HepG2 (cell line): Measurements from ENCODE around the gene DBNDD2. TPM values are rescaled to one million over a fixed set of nuclear protein-coding genes. Genes with fewer than 3 reads are reported as not detected.

ENCODE experiments used
- AKNA ChIP-seq: sonication (generic); formaldehyde crosslinking; IDR thresholded peaks from 2 replicates; pipeline ENCODE4 v1.4.0; 2020; ENCODE audit warnings: missing genetic modification reagents, borderline replicate concordance
- ARHGAP35 ChIP-seq: sonication (generic); formaldehyde crosslinking; IDR thresholded peaks from 2 replicates; pipeline ENCODE4 v1.9.0; 2022; ENCODE audit warnings: mild to moderate bottlenecking, inconsistent platforms, moderate library complexity, missing genetic modification reagents, borderline replicate concordance
- ARNT ChIP-seq: fragments of 450-650 bp; IDR thresholded peaks from 2 replicates; pipeline ENCODE4 v1.6.1; 2017
- HDAC2 ChIP-seq: sonication (generic); formaldehyde crosslinking; IDR thresholded peaks from 2 replicates; pipeline ENCODE4 v1.4.0; 2020; ENCODE audit warnings: missing genetic modification reagents
- HNRNPH1 ChIP-seq: fragments of 200-400 bp; formaldehyde crosslinking; optimal IDR thresholded peaks from 2 replicates; pipeline ENCODE3; 2017; ENCODE audit warnings: mild to moderate bottlenecking, low read depth, low read length
- NCOA1 ChIP-seq: sonication (generic); formaldehyde crosslinking; IDR thresholded peaks from 2 replicates; pipeline ENCODE4 v1.9.0; 2021; ENCODE audit warnings: missing genetic modification reagents
- PHB2 ChIP-seq: fragments of 450-650 bp; IDR thresholded peaks from 2 replicates; pipeline ENCODE4 v1.6.1; 2018; ENCODE audit not compliant: partially characterized antibody
- RBM22 ChIP-seq: fragments of 200-400 bp; formaldehyde crosslinking; optimal IDR thresholded peaks from 2 replicates; pipeline ENCODE3; 2017; ENCODE audit warnings: mild to moderate bottlenecking, low read length, moderate library complexity
- TCF7 ChIP-seq: sonication (generic); IDR thresholded peaks from 2 replicates; pipeline ENCODE4 v1.6.1; 2016; ENCODE audit warnings: antibody characterized with exemption, low read depth
- ZHX1 ChIP-seq: sonication (generic); formaldehyde crosslinking; IDR thresholded peaks from 2 replicates; pipeline ENCODE4 v1.8.1; 2022; ENCODE audit warnings: low read depth, mild to moderate bottlenecking, missing genetic modification reagents
- ZNF333 ChIP-seq: sonication (generic); formaldehyde crosslinking; IDR thresholded peaks from 2 replicates; pipeline ENCODE4 v1.4.0; 2020; ENCODE audit warnings: mild to moderate bottlenecking, missing genetic modification reagents, borderline replicate concordance
- ZNF468 ChIP-seq: sonication (generic); formaldehyde crosslinking; IDR thresholded peaks from 2 replicates; pipeline ENCODE4 v1.8.0; 2022; ENCODE audit warnings: mild to moderate bottlenecking, moderate library complexity, missing genetic modification reagents
- ZNF605 ChIP-seq: sonication (generic); formaldehyde crosslinking; IDR thresholded peaks from 2 replicates; pipeline ENCODE4 v1.8.0; 2022; ENCODE audit warnings: mild to moderate bottlenecking, missing genetic modification reagents
- ZNF781 ChIP-seq: sonication (generic); formaldehyde crosslinking; IDR thresholded peaks from 2 replicates; pipeline ENCODE4 v1.5.1; 2020; ENCODE audit warnings: borderline replicate concordance, mild to moderate bottlenecking, missing genetic modification reagents; ENCODE audit errors: not compliant biosample characterization
- ZSCAN9 ChIP-seq: IDR thresholded peaks from 2 replicates; pipeline ENCODE4 v1.6.1; 2016; ENCODE audit warnings: borderline replicate concordance
- polyA plus RNA-seq, 8 experiments: library from polyadenylated mRNA; depleted of rRNA in 3 of 8; stranded (reverse) in 7 of 8; unstranded in 1 of 8; fragments of >200 nt; fragmentation: Illumina TruSeq in 4 of 8; extraction: Trizol in 4 of 8; gene quantifications; 2 replicates each; pipeline versions ENCODE4 v1.2.1 to v1.2.3, GENCODE V29; 2011 to 2016; ENCODE audit warnings: low read depth in 4 of 8, missing spikeins in 1 of 8, mixed read lengths in 1 of 8; ENCODE audit not compliant: insufficient read depth in 1 of 8
- total RNA-seq, 5 experiments: library from RNA; depleted of rRNA; stranded (reverse); fragments of >200 nt; fragmentation: Illumina TruSeq; extraction: Trizol; gene quantifications; 2 replicates each; pipeline ENCODE4 v1.2.3, GENCODE V29; 2016; ENCODE audit warnings: low read depth in 1 of 5
- TF ChIP-seq, protein P1 (sequence below): IDR thresholded peaks from 2 replicates; pipeline ENCODE4 v1.6.1; 2012; ENCODE audit warnings: inconsistent platforms
- TF ChIP-seq, protein P2 (sequence below): sonication (generic); formaldehyde crosslinking; IDR thresholded peaks from 2 replicates; pipeline ENCODE4 v1.8.1; 2022; ENCODE audit warnings: mild to moderate bottlenecking, missing genetic modification reagents
- TF ChIP-seq, protein P3 (sequence below): sonication (generic); formaldehyde crosslinking; IDR thresholded peaks from 2 replicates; pipeline ENCODE4 v1.4.0; 2020; ENCODE audit warnings: missing genetic modification reagents

Gene DBNDD2
- total and polyA plus RNA-seq, 2 of the 13 experiments (the other 11 are each of a cell fraction or from before 2014, with no cell fraction given) = 16.7 to 47.6 TPM

- no peak for TF ChIP-seq AKNA (CRISPR knock-in tag)
- no peak for TF ChIP-seq ARNT
- no peak for TF ChIP-seq ZNF333 (CRISPR knock-in tag)
- no peak for TF ChIP-seq PHB2
- TF ChIP-seq TCF7 = no peak
- TF ChIP-seq HDAC2 = peak; percentile 72; the same call in 1 of the 2 replicates
- TF ChIP-seq ARHGAP35 (CRISPR knock-in tag) = no peak
- TF ChIP-seq, protein P1, sequence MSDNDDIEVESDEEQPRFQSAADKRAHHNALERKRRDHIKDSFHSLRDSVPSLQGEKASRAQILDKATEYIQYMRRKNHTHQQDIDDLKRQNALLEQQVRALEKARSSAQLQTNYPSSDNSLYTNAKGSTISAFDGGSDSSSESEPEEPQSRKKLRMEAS = peak; percentile 19; the same call in 1 of the 2 replicates
- no peak for TF ChIP-seq ZNF781 (CRISPR knock-in tag)
- TF ChIP-seq, protein P2, sequence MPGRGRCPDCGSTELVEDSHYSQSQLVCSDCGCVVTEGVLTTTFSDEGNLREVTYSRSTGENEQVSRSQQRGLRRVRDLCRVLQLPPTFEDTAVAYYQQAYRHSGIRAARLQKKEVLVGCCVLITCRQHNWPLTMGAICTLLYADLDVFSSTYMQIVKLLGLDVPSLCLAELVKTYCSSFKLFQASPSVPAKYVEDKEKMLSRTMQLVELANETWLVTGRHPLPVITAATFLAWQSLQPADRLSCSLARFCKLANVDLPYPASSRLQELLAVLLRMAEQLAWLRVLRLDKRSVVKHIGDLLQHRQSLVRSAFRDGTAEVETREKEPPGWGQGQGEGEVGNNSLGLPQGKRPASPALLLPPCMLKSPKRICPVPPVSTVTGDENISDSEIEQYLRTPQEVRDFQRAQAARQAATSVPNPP = no peak
- no peak for TF ChIP-seq HNRNPH1
- TF ChIP-seq ZHX1 = peak; percentile 74; the same call in 1 of the 2 replicates
- TF ChIP-seq NCOA1 (CRISPR knock-in tag) = no peak
- no peak; the same call in 1 of the 2 replicates for TF ChIP-seq ZSCAN9 (CRISPR knock-in tag)
- no peak for TF ChIP-seq RBM22
- no peak for TF ChIP-seq ZNF605 (CRISPR knock-in tag)
- TF ChIP-seq, protein P3, sequence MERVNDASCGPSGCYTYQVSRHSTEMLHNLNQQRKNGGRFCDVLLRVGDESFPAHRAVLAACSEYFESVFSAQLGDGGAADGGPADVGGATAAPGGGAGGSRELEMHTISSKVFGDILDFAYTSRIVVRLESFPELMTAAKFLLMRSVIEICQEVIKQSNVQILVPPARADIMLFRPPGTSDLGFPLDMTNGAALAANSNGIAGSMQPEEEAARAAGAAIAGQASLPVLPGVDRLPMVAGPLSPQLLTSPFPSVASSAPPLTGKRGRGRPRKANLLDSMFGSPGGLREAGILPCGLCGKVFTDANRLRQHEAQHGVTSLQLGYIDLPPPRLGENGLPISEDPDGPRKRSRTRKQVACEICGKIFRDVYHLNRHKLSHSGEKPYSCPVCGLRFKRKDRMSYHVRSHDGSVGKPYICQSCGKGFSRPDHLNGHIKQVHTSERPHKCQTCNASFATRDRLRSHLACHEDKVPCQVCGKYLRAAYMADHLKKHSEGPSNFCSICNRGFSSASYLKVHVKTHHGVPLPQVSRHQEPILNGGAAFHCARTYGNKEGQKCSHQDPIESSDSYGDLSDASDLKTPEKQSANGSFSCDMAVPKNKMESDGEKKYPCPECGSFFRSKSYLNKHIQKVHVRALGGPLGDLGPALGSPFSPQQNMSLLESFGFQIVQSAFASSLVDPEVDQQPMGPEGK (CRISPR knock-in tag) = peak; percentile 66
- no peak for TF ChIP-seq ZNF468 (CRISPR knock-in tag)
These were observed 34.6 kb upstream of the DBNDD2 start (continued) for GRCh38 chr20:45373353-45374100.
